GM18858 (cell line): ENCODE data around the gene DENND4B.
"Not testable (repeated sequence)": the region's sequence is repeated elsewhere in the genome, so short reads cannot be mapped to it uniquely, and the experiment has no call there.

ENCODE experiments used
- ATAC-seq: cut with Tn5 transposase; IDR thresholded peaks from one replicate; pipeline ENCODE4 v1.9.1; 2021; ENCODE audit not compliant: unreplicated experiment

Gene DENND4B

GRCh38 chr1:153929426-153929825 is 17.1 kb downstream of the DENND4B start:
- no peak for ATAC-seq

- ATAC-seq, result no peak
These were observed 17.7 kb downstream of the DENND4B start for GRCh38 chr1:153928791-153929341.

- ATAC-seq, result no peak
These were observed 18.3 kb downstream of the DENND4B start for GRCh38 chr1:153928245-153928644.

GRCh38 chr1:153926405-153926804 is 20.1 kb downstream of the DENND4B start:
- ATAC-seq, result no peak

- peak; percentile 76 for ATAC-seq
These were observed 23.3 kb downstream of the DENND4B start, which contains the start of gene GATAD2B for GRCh38 chr1:153922972-153923925. Gene GATAD2B, minus strand, starts transcription at chr1:153922972. Its CDS starts 94,625 bp downstream, at chr1:153828347.

GRCh38 chr1:153922076-153922971 is 24.2 kb downstream of the DENND4B start:
- peak; percentile 4 for ATAC-seq

- no peak for ATAC-seq
These were observed 24.8 kb downstream of the DENND4B start for GRCh38 chr1:153921803-153922075.

- ATAC-seq, result no peak
These were observed 25.3 kb downstream of the DENND4B start for GRCh38 chr1:153921080-153921802.

GRCh38 chr1:153919876-153920852 is 26.4 kb downstream of the DENND4B start:
- no peak for ATAC-seq

- no peak for ATAC-seq
These were observed 30.2 kb downstream of the DENND4B start for GRCh38 chr1:153916297-153916696.

GRCh38 chr1:153912349-153912748 is 34.2 kb downstream of the DENND4B start:
- no peak for ATAC-seq

GRCh38 chr1:153910560-153910959 is 36.0 kb downstream of the DENND4B start:
- ATAC-seq, result not testable (repeated sequence)

GRCh38 chr1:153908071-153908470 is 38.4 kb downstream of the DENND4B start:
- ATAC-seq, result no peak

- ATAC-seq, result no peak
These were observed 39.4 kb downstream of the DENND4B start for GRCh38 chr1:153907134-153907533.

- ATAC-seq, result no peak
These were observed 40.1 kb downstream of the DENND4B start for GRCh38 chr1:153906396-153906795.

GRCh38 chr1:153905908-153906307 is 40.6 kb downstream of the DENND4B start:
- not testable (repeated sequence) for ATAC-seq

- no peak for ATAC-seq
These were observed 42.6 kb downstream of the DENND4B start for GRCh38 chr1:153903841-153904455.

GRCh38 chr1:153899509-153899908 is 47.0 kb downstream of the DENND4B start:
- no peak for ATAC-seq

GRCh38 chr1:153895866-153896265 is 50.7 kb downstream of the DENND4B start:
- ATAC-seq, result not testable (repeated sequence)
